IgD-negative memory B cell (primary cell): ENCODE data around the gene BPIFB3. TPM values are rescaled to one million over a fixed set of nuclear protein-coding genes. Genes with fewer than 3 reads are reported as not detected.

Source experiments
- H3K27ac Mint-ChIP-seq, 3 donors: one replicate each; pipeline ENCODE4 v1.8.0; 2020 to 2022; ENCODE audit warnings: mild to moderate bottlenecking in 3 of 3, mixed read lengths in 3 of 3, moderate library complexity in 1 of 3
- H3K27me3 Mint-ChIP-seq: one replicate; pipeline ENCODE4 v1.8.0; 2021; ENCODE audit warnings: mixed read lengths
- H3K36me3 Mint-ChIP-seq: one replicate; pipeline ENCODE4 v1.8.0; 2020; ENCODE audit warnings: mild to moderate bottlenecking, mixed read lengths
- H3K4me1 Mint-ChIP-seq, 3 donors: one replicate each; pipeline ENCODE4 v1.8.0; 2020 to 2022; ENCODE audit warnings: mixed read lengths in 3 of 3, mild to moderate bottlenecking in 1 of 3
- H3K4me3 Mint-ChIP-seq, 4 donors: one replicate each; pipeline ENCODE4 v1.8.0; 2020 to 2022; ENCODE audit warnings: mild to moderate bottlenecking in 4 of 4, mixed read lengths in 4 of 4, moderate library complexity in 3 of 4
- H3K9me3 Mint-ChIP-seq, 3 donors: one replicate each; pipeline ENCODE4 v1.8.0; 2020 to 2021; ENCODE audit warnings: mixed read lengths in 3 of 3, mild to moderate bottlenecking in 1 of 3
- polyA plus RNA-seq: library from polyadenylated mRNA; unstranded; fragments of 300-500 nt; fragmentation: Illumina TruSeq; gene quantifications from one replicate; pipeline ENCODE4 v1.2.3, GENCODE V29; 2021

Gene BPIFB3
- polyA plus RNA-seq, 1 donor from 2014 or later = not detected

- peaks cover 3% of the 10 kb centered on the region for H3K27me3 Mint-ChIP-seq
- no peak overlapping the region for H3K27ac Mint-ChIP-seq
- peaks cover 2% of the 10 kb centered on the region for H3K36me3 Mint-ChIP-seq
- peaks cover 0 to 1% (median 0%) of the 10 kb centered on the region in 3 donors for H3K4me1 Mint-ChIP-seq
- H3K4me3 Mint-ChIP-seq = no peak overlapping the region
- no peaks in the 10 kb centered on the region for H3K9me3 Mint-ChIP-seq
These were observed 6.2 kb downstream of the BPIFB3 start for GRCh38 chr20:33059741-33060390.

- H3K27ac Mint-ChIP-seq = no peak overlapping the region
- H3K4me3 Mint-ChIP-seq = no peak overlapping the region
- H3K36me3 Mint-ChIP-seq = no peaks in the 10 kb centered on the region
- no peaks in the 10 kb centered on the region for H3K9me3 Mint-ChIP-seq
- H3K27me3 Mint-ChIP-seq = peaks cover 3% of the 10 kb centered on the region
- H3K4me1 Mint-ChIP-seq = peaks cover 0 to 6% (median 3%) of the 10 kb centered on the region in 3 donors
These were observed 7.9 kb downstream of the BPIFB3 start for GRCh38 chr20:33061658-33062028.

DNA sequence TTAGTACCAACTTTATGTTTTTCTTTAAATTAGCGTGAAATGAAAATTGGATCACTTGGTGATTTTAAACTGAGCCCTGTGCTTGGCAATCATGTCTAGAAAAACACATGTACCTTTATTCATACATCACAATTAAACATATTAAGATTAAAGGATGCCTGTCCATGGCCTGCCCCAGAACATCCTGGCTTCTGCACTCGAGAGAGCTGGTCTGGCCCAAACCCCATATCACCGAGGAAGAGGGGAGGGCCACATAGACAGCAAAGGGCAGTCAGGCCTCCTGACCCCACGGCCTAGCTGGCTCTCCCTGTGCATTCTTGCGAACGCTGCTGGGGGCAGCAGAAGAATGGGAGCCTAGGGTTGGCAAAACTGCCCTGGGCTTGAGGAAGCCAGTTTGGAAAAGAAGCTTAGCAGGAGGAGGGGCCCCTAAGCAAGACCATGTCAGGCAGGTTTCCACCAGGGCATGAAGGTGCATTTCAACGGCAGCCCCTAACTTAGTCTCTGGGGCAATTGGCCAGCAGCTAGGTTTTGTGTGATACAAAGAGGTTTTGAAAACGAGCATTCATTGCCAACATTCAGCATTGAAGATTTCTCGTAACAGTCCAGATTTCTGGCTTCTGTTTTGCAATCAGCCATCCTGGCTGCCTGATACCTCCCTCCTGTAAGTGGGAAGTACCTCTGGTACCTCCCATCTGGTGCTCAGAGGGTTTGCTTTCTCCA, 8.6 kb downstream of the BPIFB3 start:
- peaks cover 0 to 10% (median 3%) of the 10 kb centered on the region in 3 donors for H3K4me1 Mint-ChIP-seq
- peaks cover 3% of the 10 kb centered on the region for H3K27me3 Mint-ChIP-seq
- H3K9me3 Mint-ChIP-seq = no peaks in the 10 kb centered on the region
- no peaks in the 10 kb centered on the region for H3K36me3 Mint-ChIP-seq
- no peak overlapping the region for H3K4me3 Mint-ChIP-seq
- no peak overlapping the region for H3K27ac Mint-ChIP-seq

- H3K4me1 Mint-ChIP-seq = peaks cover 0 to 10% (median 3%) of the 10 kb centered on the region in 3 donors
- H3K4me3 Mint-ChIP-seq = no peak overlapping the region
- H3K9me3 Mint-ChIP-seq = no peaks in the 10 kb centered on the region
- peaks cover 3% of the 10 kb centered on the region for H3K27me3 Mint-ChIP-seq
- H3K36me3 Mint-ChIP-seq = no peaks in the 10 kb centered on the region
- H3K27ac Mint-ChIP-seq = no peak overlapping the region
These were observed 9.1 kb downstream of the BPIFB3 start for GRCh38 chr20:33062825-33063149.

- no peaks in the 10 kb centered on the region for H3K9me3 Mint-ChIP-seq
These were observed 9.6 kb downstream of the BPIFB3 start for GRCh38 chr20:33063271-33063670.

DNA sequence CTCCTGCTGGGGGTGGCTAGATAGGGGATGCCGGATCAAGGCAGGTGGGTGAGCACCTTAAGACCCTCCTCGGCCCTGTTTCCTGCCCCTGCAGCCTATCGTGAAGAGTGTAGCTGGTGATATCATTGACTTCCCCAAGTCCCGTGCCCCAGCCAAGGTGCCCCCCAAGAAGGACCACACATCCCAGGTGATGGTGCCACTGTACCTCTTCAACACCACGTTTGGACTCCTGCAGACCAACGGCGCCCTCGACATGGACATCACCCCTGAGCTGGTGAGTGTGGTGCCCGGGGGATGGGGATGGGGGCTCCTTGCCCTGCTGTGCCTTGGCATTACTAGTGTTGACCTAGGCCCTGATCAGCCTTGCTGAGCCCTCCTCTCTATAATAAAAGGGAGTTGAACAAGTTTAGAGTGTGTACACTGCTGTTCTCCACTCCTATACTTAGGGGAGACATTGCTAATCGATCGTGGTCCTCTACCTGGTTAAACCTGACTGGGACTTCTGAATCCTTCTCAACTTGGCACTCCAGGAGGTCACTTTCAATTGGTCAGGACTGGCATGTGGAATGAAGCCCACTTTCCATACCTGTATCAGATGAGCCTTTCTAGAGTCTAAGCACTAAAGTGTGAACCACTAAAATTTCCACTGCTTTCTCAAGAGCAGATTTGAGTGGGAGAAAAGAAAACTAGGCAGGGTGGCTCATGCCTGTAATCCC, 11.0 kb downstream of the BPIFB3 start:
- no peak overlapping the region for H3K4me3 Mint-ChIP-seq
- peaks cover 0 to 10% (median 2%) of the 10 kb centered on the region in 3 donors for H3K4me1 Mint-ChIP-seq
- no peak overlapping the region for H3K27ac Mint-ChIP-seq
- H3K9me3 Mint-ChIP-seq = no peaks in the 10 kb centered on the region
- H3K27me3 Mint-ChIP-seq = peaks cover 6% of the 10 kb centered on the region
- H3K36me3 Mint-ChIP-seq = no peaks in the 10 kb centered on the region

More at GRCh38 chr20:33063271-33063670, 9.6 kb downstream of the BPIFB3 start:
- Mint-ChIP-seq H3K4me3 (peak overlapping the region in 1 of 4 donors; percentile 24), H3K4me1 (peaks cover 0 to 10% (median 3%) of the 10 kb centered on the region in 3 donors), H3K27ac (no peak overlapping the region), H3K36me3 (no peaks in the 10 kb centered on the region), H3K27me3 (peaks cover 3% of the 10 kb centered on the region)

DNA sequence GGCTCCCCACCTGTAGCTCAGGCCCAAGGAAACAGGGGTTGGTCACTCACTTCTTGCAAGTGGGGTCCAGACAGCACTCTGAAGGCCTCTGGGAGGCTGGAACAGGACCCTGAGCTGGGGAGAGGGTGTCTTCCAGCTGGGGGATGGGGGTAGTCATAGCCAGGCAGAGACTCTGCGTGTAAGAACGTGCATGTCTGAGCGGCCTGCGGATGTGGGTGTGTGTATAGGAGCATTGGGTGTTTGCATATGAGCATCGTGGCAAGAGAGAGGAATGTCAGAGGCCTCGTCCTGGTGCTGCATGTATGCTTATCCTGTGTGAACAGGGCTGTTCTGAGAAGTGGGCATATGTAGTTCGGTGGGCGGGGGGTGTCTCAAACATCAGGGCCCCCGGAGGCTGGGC, 12.1 kb downstream of the BPIFB3 start:
- Mint-ChIP-seq H3K27ac (no peak overlapping the region), H3K9me3 (no peaks in the 10 kb centered on the region), H3K4me1 (peaks cover 0 to 10% (median 5%) of the 10 kb centered on the region in 3 donors), H3K4me3 (no peak overlapping the region), H3K36me3 (no peaks in the 10 kb centered on the region), H3K27me3 (peaks cover 9% of the 10 kb centered on the region)

DNA sequence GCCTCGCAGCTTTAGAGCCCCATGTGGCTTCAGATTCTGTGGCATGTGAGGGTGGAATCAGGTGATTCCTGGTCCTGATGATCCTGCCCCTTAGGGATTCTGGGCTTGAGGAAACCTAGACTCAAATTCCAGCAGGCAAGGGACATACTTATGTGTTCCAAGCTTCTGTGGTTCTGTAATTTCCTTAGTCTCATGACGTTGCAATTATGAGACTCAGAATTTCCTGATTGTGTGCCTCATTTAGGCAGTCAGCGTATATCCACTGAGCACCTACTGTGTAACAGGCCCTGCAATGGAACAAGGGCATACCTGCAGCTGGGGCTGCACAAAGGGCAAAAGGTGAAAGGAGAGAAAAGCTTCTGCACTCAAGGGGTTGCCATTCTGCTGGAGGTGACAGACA, 14.1 kb downstream of the BPIFB3 start:
- Mint-ChIP-seq H3K4me3 (no peak overlapping the region), H3K36me3 (no peaks in the 10 kb centered on the region), H3K4me1 (peaks cover 0 to 10% (median 5%) of the 10 kb centered on the region in 3 donors), H3K27me3 (peaks cover 10% of the 10 kb centered on the region), H3K9me3 (peaks cover 0 to 2% (median 0%) of the 10 kb centered on the region in 3 donors), H3K27ac (peak overlapping the region in 1 of 3 donors; percentile 77)

GRCh38 chr20:33068251-33068939, 14.7 kb downstream of the BPIFB3 start:
- peaks cover 9% of the 10 kb centered on the region for H3K27me3 Mint-ChIP-seq

DNA sequence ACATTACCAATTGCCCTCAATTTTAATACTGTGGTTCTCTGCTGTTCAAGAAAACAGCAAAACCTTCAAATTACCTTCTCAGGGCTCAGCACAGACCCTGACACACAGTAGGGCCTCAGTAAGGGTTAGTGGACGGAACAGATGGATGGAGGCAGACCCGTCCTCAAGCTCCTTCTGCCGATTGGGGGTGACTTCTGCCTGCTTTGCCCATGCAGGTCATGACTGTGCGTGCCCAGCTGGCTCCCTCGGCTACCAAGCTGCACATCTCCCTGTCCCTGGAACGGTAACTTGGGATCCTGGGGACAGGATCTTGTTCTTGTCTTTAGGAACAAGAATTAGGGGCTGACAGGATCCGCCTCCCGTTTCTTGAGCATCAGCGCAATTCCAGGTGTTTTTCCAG, 16.0 kb downstream of the BPIFB3 start:
- Mint-ChIP-seq H3K4me1 (peaks cover 0 to 10% (median 5%) of the 10 kb centered on the region in 3 donors), H3K4me3 (no peak overlapping the region), H3K27me3 (peaks cover 9% of the 10 kb centered on the region), H3K9me3 (peaks cover 0 to 2% (median 1%) of the 10 kb centered on the region in 3 donors), H3K27ac (no peak overlapping the region), H3K36me3 (no peaks in the 10 kb centered on the region)

More at GRCh38 chr20:33068251-33068939, 14.7 kb downstream of the BPIFB3 start:
- Mint-ChIP-seq H3K9me3 (peaks cover 0 to 2% (median 0%) of the 10 kb centered on the region in 3 donors), H3K4me1 (peaks cover 0 to 10% (median 5%) of the 10 kb centered on the region in 3 donors), H3K4me3 (no peak overlapping the region), H3K27ac (peak overlapping the region in 1 of 3 donors; percentile 77), H3K36me3 (no peaks in the 10 kb centered on the region)

GRCh38 chr20:33070111-33071053, 16.7 kb downstream of the BPIFB3 start:
- peaks cover 0 to 10% (median 3%) of the 10 kb centered on the region in 3 donors for H3K4me1 Mint-ChIP-seq
- no peak overlapping the region for H3K27ac Mint-ChIP-seq
- peaks cover 0 to 4% (median 2%) of the 10 kb centered on the region in 3 donors for H3K9me3 Mint-ChIP-seq
- H3K27me3 Mint-ChIP-seq = peaks cover 9% of the 10 kb centered on the region
- no peak overlapping the region for H3K4me3 Mint-ChIP-seq
- H3K36me3 Mint-ChIP-seq = no peaks in the 10 kb centered on the region

DNA sequence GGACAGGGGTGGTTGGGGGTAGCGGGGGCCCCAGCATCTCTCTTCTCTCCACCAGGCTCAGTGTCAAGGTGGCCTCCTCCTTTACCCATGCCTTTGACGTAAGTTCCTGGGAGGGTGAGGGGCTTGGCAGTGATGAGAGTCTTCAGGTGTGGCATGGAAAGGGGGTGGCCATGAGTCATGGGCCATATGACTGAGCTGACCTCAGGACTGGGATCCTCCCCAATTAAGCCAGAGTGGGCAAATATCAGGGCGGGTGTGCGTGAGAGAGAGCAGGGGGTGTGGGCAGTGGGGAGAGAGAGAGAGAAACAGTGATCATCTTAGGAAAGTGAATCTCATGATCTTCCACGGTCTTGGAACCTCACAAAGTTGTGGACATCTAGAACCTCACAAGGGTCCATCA, 17.5 kb downstream of the BPIFB3 start:
- Mint-ChIP-seq H3K4me3 (no peak overlapping the region), H3K4me1 (peaks cover 0 to 6% (median 3%) of the 10 kb centered on the region in 3 donors), H3K9me3 (peaks cover 0 to 5% (median 2%) of the 10 kb centered on the region in 3 donors), H3K36me3 (no peaks in the 10 kb centered on the region), H3K27me3 (peaks cover 9% of the 10 kb centered on the region), H3K27ac (no peak overlapping the region)

DNA sequence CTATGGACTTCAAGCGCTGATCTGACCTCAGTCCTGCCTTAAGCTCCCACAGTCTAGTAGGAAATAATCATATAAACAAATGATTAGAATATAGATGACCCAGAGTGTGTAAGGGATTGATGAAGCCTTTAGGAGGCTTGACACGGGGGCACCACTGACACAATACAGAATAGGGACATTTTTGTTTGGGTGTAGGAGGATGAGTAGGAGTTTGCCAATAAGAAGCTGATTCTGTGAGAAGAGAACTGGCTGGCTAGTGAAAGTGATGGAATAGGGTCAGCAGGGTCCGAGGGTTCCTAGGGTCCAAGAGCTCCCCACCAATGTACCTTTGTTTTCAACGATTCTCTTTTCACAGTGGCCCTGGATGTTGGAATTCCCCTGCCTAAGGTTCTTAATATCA, 18.7 kb downstream of the BPIFB3 start:
- H3K36me3 Mint-ChIP-seq = no peaks in the 10 kb centered on the region
- H3K9me3 Mint-ChIP-seq = peaks cover 0 to 5% (median 2%) of the 10 kb centered on the region in 3 donors
- H3K27me3 Mint-ChIP-seq = peaks cover 9% of the 10 kb centered on the region
- no peak overlapping the region for H3K4me3 Mint-ChIP-seq
- peaks cover 0 to 3% (median 3%) of the 10 kb centered on the region in 3 donors for H3K4me1 Mint-ChIP-seq
- H3K27ac Mint-ChIP-seq = no peak overlapping the region

GRCh38 chr20:33072813-33073212, 19.1 kb downstream of the BPIFB3 start:
- Mint-ChIP-seq H3K9me3 (peaks cover 0 to 5% (median 2%) of the 10 kb centered on the region in 3 donors), H3K4me3 (no peak overlapping the region), H3K27me3 (peaks cover 9% of the 10 kb centered on the region), H3K36me3 (no peaks in the 10 kb centered on the region), H3K27ac (no peak overlapping the region), H3K4me1 (peaks cover 0 to 3% (median 3%) of the 10 kb centered on the region in 3 donors)
